HEK293 (cell line): ENCODE data around the gene TEPSIN.

Source experiments
- GFI1B ChIP-seq: fragments of 450-650 bp; formaldehyde crosslinking; IDR thresholded peaks from 2 replicates; pipeline ENCODE4 v1.5.1; 2016; ENCODE audit warnings: missing biosample characterization, missing genetic modification characterization
- PBX3 ChIP-seq: sonication (generic); formaldehyde crosslinking; IDR thresholded peaks from 2 replicates; pipeline ENCODE4 v1.8.1; 2022; ENCODE audit warnings: mild to moderate bottlenecking, moderate library complexity, missing genetic modification reagents
- TRIM28 ChIP-seq: IDR thresholded peaks from 2 replicates; pipeline ENCODE4 v1.6.1; 2011; ENCODE audit warnings: low read length, control low read depth, borderline replicate concordance
- ZBTB44 ChIP-seq: fragments of 450-650 bp; IDR thresholded peaks from 2 replicates; pipeline ENCODE4 v1.5.1; 2018; ENCODE audit warnings: missing biosample characterization, mild to moderate bottlenecking, missing genetic modification characterization
- ZBTB49 ChIP-seq: fragments of 450-650 bp; formaldehyde crosslinking; IDR thresholded peaks from 2 replicates; pipeline ENCODE4 v1.5.1; 2016; ENCODE audit warnings: missing biosample characterization, missing genetic modification characterization, low read depth
- ZFHX2 ChIP-seq: fragments of 450-650 bp; formaldehyde crosslinking; conservative IDR thresholded peaks from 2 replicates; pipeline ENCODE4 v1.5.1; 2016; ENCODE audit warnings: missing biosample characterization, missing genetic modification characterization
- ZNF133 ChIP-seq: fragments of 450-650 bp; formaldehyde crosslinking; IDR thresholded peaks from 2 replicates; pipeline ENCODE4 v1.5.1; 2016; ENCODE audit warnings: missing biosample characterization, missing genetic modification characterization
- ZNF146 ChIP-seq: fragments of 450-650 bp; formaldehyde crosslinking; IDR thresholded peaks from 2 replicates; pipeline ENCODE4 v1.5.1; 2016; ENCODE audit warnings: missing biosample characterization, missing genetic modification characterization
- ZNF148 ChIP-seq: fragments of 450-650 bp; formaldehyde crosslinking; IDR thresholded peaks from 2 replicates; pipeline ENCODE4 v1.5.0; 2017; ENCODE audit warnings: missing biosample characterization, missing genetic modification characterization, borderline replicate concordance
- ZNF174 ChIP-seq: fragments of 450-650 bp; formaldehyde crosslinking; IDR thresholded peaks from 2 replicates; pipeline ENCODE4 v1.5.0; 2017; ENCODE audit warnings: missing biosample characterization, mild to moderate bottlenecking, missing genetic modification characterization
- ZNF2 ChIP-seq: fragments of 450-650 bp; formaldehyde crosslinking; IDR thresholded peaks from 2 replicates; pipeline ENCODE4 v1.5.1; 2016; ENCODE audit warnings: missing biosample characterization, missing genetic modification characterization
- ZNF26 ChIP-seq: fragments of 450-650 bp; formaldehyde crosslinking; IDR thresholded peaks from 2 replicates; pipeline ENCODE4 v1.5.1; 2016; ENCODE audit warnings: missing biosample characterization, missing genetic modification characterization
- ZNF324 ChIP-seq: fragments of 450-650 bp; formaldehyde crosslinking; IDR thresholded peaks from 2 replicates; pipeline ENCODE4 v1.5.1; 2016; ENCODE audit warnings: missing biosample characterization, missing genetic modification characterization
- ZNF426 ChIP-seq: fragments of 450-650 bp; formaldehyde crosslinking; IDR thresholded peaks from 2 replicates; pipeline ENCODE4 v1.5.1; 2017; ENCODE audit warnings: missing biosample characterization, missing genetic modification characterization, mild to moderate bottlenecking, inconsistent platforms, moderate library complexity
- ZNF571 ChIP-seq: fragments of 450-650 bp; formaldehyde crosslinking; IDR thresholded peaks from 2 replicates; pipeline ENCODE4 v1.5.0; 2017; ENCODE audit warnings: missing biosample characterization, missing genetic modification characterization
- ZNF624 ChIP-seq: fragments of 450-650 bp; formaldehyde crosslinking; IDR thresholded peaks from 2 replicates; pipeline ENCODE4 v1.5.1; 2017; ENCODE audit warnings: missing biosample characterization, missing genetic modification characterization
- ZNF670 ChIP-seq: fragments of 450-650 bp; formaldehyde crosslinking; IDR thresholded peaks from 2 replicates; pipeline ENCODE4 v1.5.1; 2016; ENCODE audit warnings: missing biosample characterization, missing genetic modification characterization, low read depth
- ZNF692 ChIP-seq: fragments of 450-650 bp; formaldehyde crosslinking; IDR thresholded peaks from 2 replicates; pipeline ENCODE4 v1.5.1; 2016; ENCODE audit warnings: missing biosample characterization, missing genetic modification characterization
- ZNF747 ChIP-seq: fragments of 450-650 bp; formaldehyde crosslinking; IDR thresholded peaks from 2 replicates; pipeline ENCODE4 v1.5.1; 2016; ENCODE audit warnings: missing biosample characterization, missing genetic modification characterization
- ZNF791 ChIP-seq: fragments of 450-650 bp; formaldehyde crosslinking; IDR thresholded peaks from 2 replicates; pipeline ENCODE4 v1.5.1; 2016; ENCODE audit warnings: missing biosample characterization, missing genetic modification characterization
- ZNF837 ChIP-seq: fragments of 450-650 bp; formaldehyde crosslinking; IDR thresholded peaks from 2 replicates; pipeline ENCODE4 v1.5.1; 2016; ENCODE audit warnings: missing biosample characterization, missing genetic modification characterization
- ZSCAN18 ChIP-seq: fragments of 450-650 bp; formaldehyde crosslinking; IDR thresholded peaks from 2 replicates; pipeline ENCODE4 v1.5.1; 2016; ENCODE audit warnings: missing biosample characterization, missing genetic modification characterization
- ZSCAN5A ChIP-seq: fragments of 450-650 bp; formaldehyde crosslinking; IDR thresholded peaks from 2 replicates; pipeline ENCODE4 v1.5.1; 2016; ENCODE audit warnings: missing biosample characterization, missing genetic modification characterization

Gene TEPSIN

GRCh38 chr17:81253358-81254131, 14.7 kb upstream of the TEPSIN start (continued):
- TF ChIP-seq ZNF426 (tag by site-specific recombination): no peak
- no peak for TF ChIP-seq TRIM28
- TF ChIP-seq ZNF26 (tag by site-specific recombination): no peak
- peak; percentile 74; the same call in 1 of the 2 replicates for TF ChIP-seq ZNF324 (tag by site-specific recombination)
- TF ChIP-seq ZNF2 (tag by site-specific recombination): peak; percentile 99
- no peak for TF ChIP-seq ZBTB49
- TF ChIP-seq ZFHX2: no peak; the same call in 1 of the 2 replicates
- TF ChIP-seq ZNF670: peak; percentile 94; the same call in 1 of the 2 replicates
- TF ChIP-seq ZNF692 (tag by site-specific recombination): no peak
- TF ChIP-seq ZNF747 (tag by site-specific recombination): 0 out of 2 replicates have a peak, but pooled peaks have one; percentile 70
- TF ChIP-seq ZNF148 (tag by site-specific recombination): peak; percentile 69; the same call in 1 of the 2 replicates
- no peak for TF ChIP-seq ZNF174 (tag by site-specific recombination)
- no peak for TF ChIP-seq ZNF624 (tag by site-specific recombination)
- no peak for TF ChIP-seq ZBTB44 (tag by site-specific recombination)
- peak; percentile 53; the same call in 1 of the 2 replicates for TF ChIP-seq ZNF791 (tag by site-specific recombination)
- TF ChIP-seq ZNF133 (tag by site-specific recombination): peak; percentile 65
- TF ChIP-seq ZNF837 (tag by site-specific recombination): peak; percentile 80; the same call in 1 of the 2 replicates
- no peak for TF ChIP-seq PBX3 (CRISPR knock-in tag)
- TF ChIP-seq ZNF146 (tag by site-specific recombination): no peak; the same call in none of the 2 replicates
- TF ChIP-seq ZSCAN5A: peak; percentile 75; the same call in 1 of the 2 replicates
- no peak for TF ChIP-seq ZNF571 (tag by site-specific recombination)
- no peak for TF ChIP-seq GFI1B (tag by site-specific recombination)
- no peak for TF ChIP-seq ZSCAN18 (tag by site-specific recombination)
